GM12865 (cell line): ENCODE measurements around the gene BASP1.

Experiments used
- DNase-seq: peaks from one replicate; pipeline ENCODE4 v3.0.0; 2010; ENCODE audit warnings: low read depth
- H3K4me3 ChIP-seq: 2 replicates; pipeline ENCODE4 v1.5.1; 2011; ENCODE audit warnings: mild to moderate bottlenecking, low read depth, low read length, control low read depth
- CTCF ChIP-seq: IDR thresholded peaks from 2 replicates; pipeline ENCODE4 v1.5.1; 2011; ENCODE audit warnings: low read length, control low read depth, low read depth, inconsistent platforms; ENCODE audit not compliant: insufficient read depth; ENCODE audit errors: missing control alignments

Gene BASP1

DNA sequence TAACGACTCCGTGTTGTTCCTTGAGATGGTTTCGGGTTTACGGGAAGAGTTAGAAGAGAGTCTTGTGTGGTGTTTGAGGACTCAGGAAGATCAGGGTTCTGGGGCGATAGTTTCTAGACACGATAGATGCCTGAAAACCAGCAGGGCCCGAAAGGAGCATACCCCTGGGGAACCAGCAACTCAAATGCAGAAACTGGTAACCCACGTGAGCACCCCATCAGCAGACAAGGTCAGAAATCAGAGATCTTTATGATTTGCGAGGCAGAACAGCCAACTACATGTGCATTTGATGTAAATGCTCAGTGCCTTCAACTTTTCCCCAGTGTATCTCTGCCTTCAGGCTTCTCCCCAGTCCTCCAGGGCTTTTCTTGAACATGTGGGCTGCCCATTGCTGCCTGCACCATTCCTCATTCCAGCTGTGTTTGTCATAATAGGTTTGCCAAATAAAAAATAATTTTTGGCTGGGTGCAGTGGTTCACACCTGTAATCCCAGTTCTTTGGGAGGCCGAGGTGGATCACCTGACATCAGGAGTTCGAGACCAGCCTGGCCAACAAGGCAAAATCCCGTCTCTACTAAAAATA, 75.1 kb downstream of the BASP1 start:
- no peak overlapping the region for H3K4me3 ChIP-seq
- TF ChIP-seq CTCF, result no peak
- DNase-seq, result no peak

DNA sequence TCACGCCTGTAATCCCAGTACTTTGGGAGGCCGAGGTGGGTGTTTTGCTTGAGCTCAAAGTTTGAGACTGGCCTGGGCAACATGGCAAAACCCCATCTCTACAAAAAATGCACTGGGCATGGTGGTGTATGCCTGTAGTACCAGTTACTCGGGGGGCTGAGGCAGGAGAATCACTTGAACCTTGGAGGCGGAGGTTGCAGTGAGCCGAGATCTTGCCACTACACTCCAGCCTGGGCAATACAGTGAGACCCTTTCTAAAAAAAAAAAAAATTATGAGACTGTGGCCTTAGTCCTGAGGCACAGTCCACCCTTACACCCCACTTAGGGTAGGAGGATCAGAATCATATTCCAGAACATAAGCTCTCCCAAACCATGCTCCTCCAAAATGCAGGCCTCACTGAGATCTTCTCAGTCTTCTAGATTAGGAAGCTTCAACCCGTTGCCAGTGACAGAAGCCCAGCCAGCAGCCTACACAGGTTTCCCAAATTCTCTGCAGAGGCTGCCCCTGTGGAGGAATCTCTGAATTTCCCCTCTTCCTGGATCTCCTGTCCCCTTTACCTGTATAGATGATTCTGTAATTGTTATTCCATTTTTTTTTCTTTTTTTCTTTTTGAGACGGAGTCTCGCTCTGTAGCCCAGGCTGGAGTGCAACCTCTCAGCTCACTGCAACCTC, 77.3 kb downstream of the BASP1 start:
- no peak for TF ChIP-seq CTCF
- no peak overlapping the region for H3K4me3 ChIP-seq
- DNase-seq, result no peak

- H3K4me3 ChIP-seq, result no peak overlapping the region
- DNase-seq, result no peak
- no peak for TF ChIP-seq CTCF
Observed at GRCh38 chr5:17295671-17296070, 78.2 kb downstream of the BASP1 start.

DNA sequence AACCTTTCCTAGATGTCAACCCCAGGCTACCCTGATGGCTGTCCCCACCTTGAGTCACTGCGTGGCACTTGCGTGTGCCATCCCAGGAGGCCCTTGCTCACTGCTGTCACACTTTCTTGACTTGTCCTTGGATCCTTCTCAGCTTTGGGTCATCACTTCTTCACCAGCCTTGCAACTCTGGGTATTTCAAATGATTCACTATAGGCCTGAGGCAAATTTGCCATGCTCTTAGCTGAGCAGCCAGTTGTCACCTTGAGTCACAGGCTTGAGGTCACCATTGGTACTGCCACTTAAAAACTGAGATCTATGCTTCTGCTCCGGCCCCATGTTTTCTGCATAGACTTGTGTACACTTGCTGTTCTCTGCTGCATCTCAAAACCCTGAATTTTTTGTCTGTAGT, 84.7 kb downstream of the BASP1 start:
- H3K4me3 ChIP-seq, result no peak overlapping the region
- TF ChIP-seq CTCF, result no peak
- DNase-seq, result no peak

DNA sequence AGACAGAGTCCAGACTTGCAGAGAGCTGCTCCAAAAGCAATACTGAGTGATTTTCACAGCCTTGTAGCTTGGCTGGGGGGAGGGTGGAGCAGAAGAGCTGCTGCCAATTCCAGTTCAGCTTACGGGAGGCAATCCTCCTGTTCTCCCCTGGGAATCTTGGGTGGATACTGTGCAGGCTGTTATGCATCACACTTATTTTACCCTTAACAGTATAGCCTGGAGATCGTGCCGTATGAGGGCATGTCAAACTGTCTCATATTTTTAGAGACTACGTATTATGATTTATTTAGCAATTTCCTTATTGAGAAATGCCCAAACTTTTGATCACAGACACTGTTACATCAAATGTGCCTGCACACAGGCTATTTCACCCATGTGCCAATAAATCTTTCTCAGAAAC, 85.2 kb downstream of the BASP1 start:
- no peak overlapping the region for H3K4me3 ChIP-seq
- TF ChIP-seq CTCF, result no peak
- no peak for DNase-seq

- H3K4me3 ChIP-seq, result no peak overlapping the region
- TF ChIP-seq CTCF, result no peak
- DNase-seq, result no peak
Observed at GRCh38 chr5:17304282-17304681, 86.9 kb downstream of the BASP1 start.

DNA sequence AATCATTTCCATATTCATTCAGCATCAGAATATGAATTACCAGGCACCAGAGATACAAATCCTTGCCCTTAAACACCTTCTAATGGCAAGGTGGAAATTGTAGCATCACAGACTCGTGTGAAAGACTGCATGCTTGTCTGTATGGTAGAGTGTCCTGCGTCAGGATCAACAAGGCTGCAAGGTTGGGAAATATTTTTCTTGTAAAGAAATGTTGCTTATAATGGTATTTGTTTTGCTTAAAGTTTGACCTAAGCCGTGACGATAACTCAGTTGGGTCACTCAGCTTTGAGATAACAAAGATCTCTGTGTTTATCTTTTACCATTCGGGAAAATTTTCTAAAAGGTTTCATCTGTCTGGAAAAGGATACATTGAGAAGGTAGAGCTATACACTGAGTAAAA, 87.6 kb downstream of the BASP1 start:
- no peak overlapping the region for H3K4me3 ChIP-seq
- DNase-seq, result no peak
- TF ChIP-seq CTCF, result no peak
